Endothelial cell of umbilical vein (primary cell): ENCODE data around the gene DMWD. TPM values are rescaled to one million over a fixed set of nuclear protein-coding genes. Genes with fewer than 3 reads are reported as not detected.

Experiments
- BruUV-seq: library from RNA; stranded (reverse); fragments of 400-500 nt; replicated peaks from 2 replicates; lab custom pipeline; 2021; lab: Mats Ljungman, UMichigan
- CTCF ChIA-PET: fragments of 300-600, 350-600 bp; sonication (Branson Sonifier 250); formaldehyde crosslinking; loops from one replicate; lab custom pipeline; 2021; ENCODE audit warnings: antibody characterized with exemption, inconsistent platforms; lab: Charles Lee
- POLR2A ChIA-PET: fragments of 300-600, 350-600 bp; sonication (Branson Sonifier 250); formaldehyde crosslinking; loops from one replicate; lab custom pipeline; 2021; ENCODE audit warnings: antibody characterized with exemption, inconsistent platforms; lab: Charles Lee
- DNase-seq: peaks from one replicate; pipeline ENCODE4 v3.0.0-alpha.2; 2011; ENCODE audit warnings: low read depth, low spot score
- FAIRE-seq: peaks from 2 replicates; lab custom pipeline; 2011; peaks lifted over from hg19 to GRCh38; lab: Jason Lieb, UNC
- H2AFZ ChIP-seq: 2 replicates; pipeline ENCODE4 v1.6.0; 2012; ENCODE audit warnings: low read depth, low read length, control low read depth, inconsistent platforms
- H3K27ac ChIP-seq: 2 replicates; pipeline ENCODE4 v1.5.1; 2011; ENCODE audit warnings: low read depth, mild to moderate bottlenecking, control low read depth, low read length, moderate library complexity; ENCODE audit not compliant: insufficient read depth
- H3K27me3 ChIP-seq, 2 experiments: 2 replicates each; pipeline versions ENCODE4 v1.6.0 to v1.6.1; 2011; ENCODE audit warnings: low read length in 2 of 2, mixed read lengths in 1 of 2; ENCODE audit not compliant: control insufficient read depth in 2 of 2, insufficient read depth in 2 of 2
- H3K36me3 ChIP-seq, 2 experiments: 2 replicates in 1 of 2; 3 replicates in 1 of 2; pipeline ENCODE4 v1.5.1; 2011; ENCODE audit warnings: low read length in 2 of 2, mild to moderate bottlenecking in 1 of 2, moderate library complexity in 1 of 2; ENCODE audit not compliant: control insufficient read depth in 2 of 2, insufficient read depth in 2 of 2; ENCODE audit errors: extremely low read depth in 1 of 2
- H3K4me1 ChIP-seq: 3 replicates; pipeline ENCODE4 v1.5.1; 2011; ENCODE audit warnings: mild to moderate bottlenecking, low read length; ENCODE audit not compliant: control insufficient read depth, insufficient read depth; ENCODE audit errors: extremely low read depth
- H3K4me2 ChIP-seq: 2 replicates; pipeline ENCODE4 v1.6.1; 2011; ENCODE audit warnings: low read length, control low read depth, mixed read lengths; ENCODE audit not compliant: insufficient read depth
- H3K4me3 ChIP-seq, 3 experiments: fragments of 200-600 bp in 1 of 3; sonication (generic), shearing (Covaris generic) in 1 of 3; replicated peaks in 1 of 3; 2 replicates each; pipeline ENCODE4 v1.5.1; 2011 to 2016; ENCODE audit warnings: control low read depth in 3 of 3, low read length in 3 of 3, mild to moderate bottlenecking in 2 of 3, inconsistent platforms in 1 of 3, low read depth in 1 of 3, moderate library complexity in 1 of 3; ENCODE audit not compliant: insufficient read depth in 1 of 3
- H3K79me2 ChIP-seq: 2 replicates; pipeline ENCODE4 v1.6.0; 2012; ENCODE audit warnings: low read length, inconsistent platforms; ENCODE audit not compliant: control insufficient read depth, insufficient read depth
- H3K9ac ChIP-seq: replicated peaks from 2 replicates; pipeline ENCODE3; 2011; ENCODE audit warnings: low read length, control low read depth; ENCODE audit not compliant: insufficient read depth; ENCODE audit errors: extremely low read depth
- H3K9me1 ChIP-seq: replicated peaks from 3 replicates; pipeline ENCODE4 v1.6.0; 2011; ENCODE audit warnings: mild to moderate bottlenecking, low read length; ENCODE audit not compliant: control insufficient read depth, insufficient read depth; ENCODE audit errors: extremely low read depth
- H3K9me3 ChIP-seq: replicated peaks from 2 replicates; pipeline ENCODE4 v1.5.1; 2012; ENCODE audit warnings: low read length, inconsistent platforms; ENCODE audit not compliant: control insufficient read depth, insufficient read depth
- H4K20me1 ChIP-seq: replicated peaks from 2 replicates; pipeline ENCODE3; 2011; ENCODE audit warnings: mild to moderate bottlenecking, low read length; ENCODE audit not compliant: control insufficient read depth, insufficient read depth; ENCODE audit errors: extremely low read depth
- EZH2 ChIP-seq: IDR thresholded peaks from 2 replicates; pipeline ENCODE4 v1.6.1; 2012; ENCODE audit warnings: borderline replicate concordance, low read depth, mild to moderate bottlenecking, moderate library complexity, low read length, inconsistent platforms; ENCODE audit not compliant: severe bottlenecking
- FOS ChIP-seq: IDR thresholded peaks from 2 replicates; pipeline ENCODE4 v1.6.1; 2011; ENCODE audit warnings: mild to moderate bottlenecking, low read length, moderate library complexity, borderline replicate concordance; ENCODE audit not compliant: insufficient read depth
- GATA2 ChIP-seq: IDR thresholded peaks from 2 replicates; pipeline ENCODE4 v1.7.0; 2011; ENCODE audit warnings: low read depth, mild to moderate bottlenecking, moderate library complexity, mixed read lengths, low read length; ENCODE audit not compliant: insufficient read length, insufficient read depth
- JUN ChIP-seq: IDR thresholded peaks from 2 replicates; pipeline ENCODE4 v1.6.1; 2011; ENCODE audit warnings: borderline replicate concordance, low read depth; ENCODE audit not compliant: insufficient read length, insufficient read depth
- MYC ChIP-seq: IDR thresholded peaks from one replicate; pipeline ENCODE4 v1.6.1; 2011; ENCODE audit warnings: mild to moderate bottlenecking, low read depth, low read length
- POLR2A ChIP-seq: IDR thresholded peaks from 2 replicates; pipeline ENCODE4 v1.6.1; 2012; ENCODE audit warnings: low read depth, mild to moderate bottlenecking, control low read depth, low read length
- POLR2AphosphoS5 ChIP-seq: IDR thresholded peaks from 2 replicates; pipeline ENCODE4 v1.6.1; 2012; ENCODE audit warnings: low read depth, mild to moderate bottlenecking, control low read depth, low read length, moderate library complexity; ENCODE audit not compliant: insufficient read depth
- dilution Hi-C: fragments of 300-500 bp; cut with MboI; formaldehyde crosslinking; loops from one replicate; pipeline ENCODE4 v1.15.0; 2019; ENCODE audit warnings: low sequenced_read_pairs; ENCODE audit not compliant: extremely low pct_ligation_motif_present
- intact Hi-C: fragments of 100-400 bp; cut with micrococcal nuclease; formaldehyde crosslinking; loops from one replicate; pipeline ENCODE4 v1.10.0; 2022
- polyA plus RNA-seq, 4 experiments: library from polyadenylated mRNA; depleted of rRNA in 3 of 4; stranded (reverse) in 3 of 4; unstranded in 1 of 4; fragments of >200 nt; gene quantifications; 2 replicates each; pipeline versions ENCODE4 v1.2.1 to v1.2.3, GENCODE V29; 2011 to 2012; ENCODE audit warnings: missing spikeins in 1 of 4
- total RNA-seq: library from RNA; stranded (reverse); gene quantifications from 2 replicates; pipeline ENCODE4 v1.2.3, GENCODE V29; 2021
- TF ChIP-seq, protein P1 (sequence below), 2 donors: IDR thresholded peaks; 1 replicate in 1 of 2; 2 replicates in 1 of 2; pipeline ENCODE4 v1.5.1; 2011; ENCODE audit warnings: low read length in 2 of 2, mild to moderate bottlenecking in 2 of 2, moderate library complexity in 2 of 2, control low read depth in 1 of 2, inconsistent platforms in 1 of 2, low read depth in 1 of 2; ENCODE audit not compliant: insufficient read depth in 1 of 2; ENCODE audit errors: extremely low read depth in 1 of 2
- TF ChIP-seq, protein P2 (sequence below): IDR thresholded peaks from 2 replicates; pipeline ENCODE4 v1.6.1; 2011; ENCODE audit not compliant: insufficient read depth, insufficient read length

Gene DMWD
- total and polyA plus RNA-seq, 2 donors (not counting 3 experiments of a cell fraction or from before 2014, with no cell fraction given) = 36.9 to 81.1 TPM

DNA sequence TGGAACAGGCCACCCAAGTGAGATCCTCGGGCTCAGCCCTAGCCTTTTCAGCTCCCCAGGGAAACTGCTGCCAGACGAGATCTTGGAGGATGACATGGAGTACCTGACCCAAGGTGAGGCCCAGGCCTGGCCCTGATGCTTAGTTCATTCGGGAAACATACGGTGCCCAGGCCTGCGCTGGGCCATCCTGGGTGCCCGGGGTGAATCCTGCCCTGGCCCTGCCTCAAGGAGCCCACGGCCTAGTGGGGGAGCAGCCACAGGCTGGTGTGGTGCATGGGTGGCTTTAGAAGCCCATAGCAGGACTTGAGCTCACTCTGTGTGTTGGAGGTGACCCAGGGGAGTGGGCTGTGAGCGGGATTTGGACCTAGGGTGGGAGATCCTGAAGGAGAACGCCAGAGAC lies 33.7 kb downstream of the DMWD start:
- no TSS peak for BruUV-seq
- H3K4me3 ChIP-seq = no peak overlapping the region
- no peaks in the 10 kb centered on the region for H3K4me1 ChIP-seq
- dilution Hi-C loops = no loop called here
- ChIA-PET POLR2A (no interaction called here), CTCF (interaction anchor here (1.3 to 2.0 kb wide), 2 partner anchors 9 to 58 kb away, joined by 3 to 10 read pairs; no protein-coding TSS in a partner anchor)
- no peaks in the 10 kb centered on the region for H3K27me3 ChIP-seq
- H3K9me3 ChIP-seq = no peaks in the 10 kb centered on the region
- no peak overlapping the region for H3K4me2 ChIP-seq
- DNase-seq = no peak
- no peak overlapping the region for H3K9ac ChIP-seq
- no peak for FAIRE-seq
- no peak overlapping the region for H3K27ac ChIP-seq
- H3K79me2 ChIP-seq = no peaks in the 10 kb centered on the region
- no peaks in the 10 kb centered on the region for H3K9me1 ChIP-seq
- no peaks in the 10 kb centered on the region for H4K20me1 ChIP-seq
- intact Hi-C loops = no loop called here
- no peak overlapping the region for H2AFZ ChIP-seq
- TF ChIP-seq MYC (no peak), GATA2 (no peak), FOS (no peak), EZH2 (no peak), POLR2AphosphoS5 (no peak), POLR2A (no peak), JUN (no peak)
- TF ChIP-seq, protein P1, sequence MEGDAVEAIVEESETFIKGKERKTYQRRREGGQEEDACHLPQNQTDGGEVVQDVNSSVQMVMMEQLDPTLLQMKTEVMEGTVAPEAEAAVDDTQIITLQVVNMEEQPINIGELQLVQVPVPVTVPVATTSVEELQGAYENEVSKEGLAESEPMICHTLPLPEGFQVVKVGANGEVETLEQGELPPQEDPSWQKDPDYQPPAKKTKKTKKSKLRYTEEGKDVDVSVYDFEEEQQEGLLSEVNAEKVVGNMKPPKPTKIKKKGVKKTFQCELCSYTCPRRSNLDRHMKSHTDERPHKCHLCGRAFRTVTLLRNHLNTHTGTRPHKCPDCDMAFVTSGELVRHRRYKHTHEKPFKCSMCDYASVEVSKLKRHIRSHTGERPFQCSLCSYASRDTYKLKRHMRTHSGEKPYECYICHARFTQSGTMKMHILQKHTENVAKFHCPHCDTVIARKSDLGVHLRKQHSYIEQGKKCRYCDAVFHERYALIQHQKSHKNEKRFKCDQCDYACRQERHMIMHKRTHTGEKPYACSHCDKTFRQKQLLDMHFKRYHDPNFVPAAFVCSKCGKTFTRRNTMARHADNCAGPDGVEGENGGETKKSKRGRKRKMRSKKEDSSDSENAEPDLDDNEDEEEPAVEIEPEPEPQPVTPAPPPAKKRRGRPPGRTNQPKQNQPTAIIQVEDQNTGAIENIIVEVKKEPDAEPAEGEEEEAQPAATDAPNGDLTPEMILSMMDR (IDR thresholded peaks at IDR 0.05; ENCODE audit: extremely low read depth in 1 of 2, insufficient read depth in 1 of 2, low read depth in 1 of 2, low read length in 2 of 2) = no peak
- TF ChIP-seq, protein P2, sequence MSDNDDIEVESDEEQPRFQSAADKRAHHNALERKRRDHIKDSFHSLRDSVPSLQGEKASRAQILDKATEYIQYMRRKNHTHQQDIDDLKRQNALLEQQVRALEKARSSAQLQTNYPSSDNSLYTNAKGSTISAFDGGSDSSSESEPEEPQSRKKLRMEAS = no peak
- no peaks in the 10 kb centered on the region for H3K36me3 ChIP-seq
